WERI-Rb-1 (cell line): Measurements from ENCODE around the gene SLC9A8.
A peak's percentile ranks its signal among the peaks of the same experiment; 100 is the strongest.

Experiments used
- DNase-seq: peaks from one replicate; pipeline ENCODE4 v3.0.0-alpha.2; 2020
- H3K27ac ChIP-seq: fragments of 250-450 bp; sonication (Bioruptor Pico); 2 replicates; pipeline ENCODE4 v1.5.1; 2020; ENCODE audit warnings: mild to moderate bottlenecking, moderate library complexity
- H3K27me3 ChIP-seq: fragments of 250-450 bp; sonication (Bioruptor Pico); 2 replicates; pipeline ENCODE4 v1.5.1; 2021; ENCODE audit warnings: mild to moderate bottlenecking, low read depth, moderate library complexity; ENCODE audit not compliant: insufficient read depth, severe bottlenecking
- H3K36me3 ChIP-seq: fragments of 250-450 bp; sonication (Bioruptor Pico); 2 replicates; pipeline ENCODE4 v1.5.1; 2020; ENCODE audit warnings: mild to moderate bottlenecking, moderate library complexity
- H3K4me3 ChIP-seq: 2 replicates; pipeline ENCODE4 v1.5.1; 2011; ENCODE audit warnings: low read depth, mild to moderate bottlenecking, control low read depth, low read length
- H3K9me3 ChIP-seq: fragments of 250-450 bp; sonication (Bioruptor Pico); 2 replicates; pipeline ENCODE4 v1.5.1; 2021; ENCODE audit warnings: mild to moderate bottlenecking, moderate library complexity; ENCODE audit not compliant: severe bottlenecking
- CTCF ChIP-seq: IDR thresholded peaks from 2 replicates; pipeline ENCODE4 v1.5.1; 2011; ENCODE audit warnings: low read depth, mild to moderate bottlenecking, control low read depth, inconsistent platforms, low read length

The SLC9A8 gene

DNA sequence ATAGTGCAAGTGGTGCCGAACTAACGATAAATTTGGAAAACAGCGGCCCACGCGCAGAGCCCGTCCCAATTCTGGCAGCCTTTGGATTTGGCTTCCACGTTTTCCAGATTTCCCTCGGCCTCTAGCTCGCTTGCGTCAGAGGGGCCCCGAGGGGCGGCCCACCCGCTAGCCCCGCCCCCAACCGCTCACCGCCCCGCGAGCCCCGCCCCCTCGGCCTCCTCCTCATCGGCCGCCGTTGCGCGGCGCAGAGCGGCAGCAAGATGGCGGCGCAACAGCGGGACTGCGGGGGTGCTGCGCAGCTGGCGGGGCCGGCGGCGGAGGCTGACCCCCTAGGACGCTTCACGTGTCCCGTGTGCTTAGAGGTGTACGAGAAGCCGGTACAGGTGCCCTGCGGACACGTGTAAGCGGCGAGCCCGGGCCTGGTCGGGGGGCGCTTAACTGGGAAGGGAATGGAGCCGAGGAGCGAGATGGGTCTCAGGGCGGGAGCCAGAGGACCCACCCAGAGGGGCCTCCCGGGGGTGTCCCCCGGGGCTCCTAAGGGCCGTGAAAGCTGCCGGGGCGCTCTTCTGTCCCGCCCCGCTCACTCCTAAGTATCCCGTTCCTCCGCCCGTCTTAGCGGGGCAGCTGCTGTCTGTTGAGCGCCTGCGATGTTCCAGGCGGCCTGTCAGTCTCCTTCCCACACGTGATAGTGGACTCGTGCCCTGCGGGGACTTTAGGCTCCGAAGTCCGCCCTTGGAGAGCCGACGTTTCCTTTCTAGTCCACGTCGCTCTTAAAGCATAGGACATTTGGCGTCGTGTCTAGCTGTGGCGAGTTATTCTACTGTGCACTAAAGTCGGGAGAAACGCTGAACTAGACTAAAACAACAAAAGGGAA is 123.8 kb downstream of the SLC9A8 start, which contains the start of gene RNF114:
Gene RNF114, plus strand, starts transcription at position 245 of the 874 bp plus-strand sequence. Its CDS starts 16 bp downstream, at position 261.
- Histone ChIP-seq H3K4me3 (peak within 1 kb of the TSS; percentile 86), H3K36me3 (peaks cover 30% of the 10 kb centered on the region), H3K27ac (peak within 1 kb of the TSS; percentile 84), H3K9me3 (peaks cover 3% of the 10 kb centered on the region), H3K27me3 (no peaks in the 10 kb centered on the region)
- DNase-seq, result peak; percentile 86
- no peak for TF ChIP-seq CTCF

- peaks cover 39% of the 10 kb centered on the region for H3K36me3 ChIP-seq
- no peak for DNase-seq
- no peak for TF ChIP-seq CTCF
- no peaks in the 10 kb centered on the region for H3K27me3 ChIP-seq
- H3K4me3 ChIP-seq, result peak overlapping the region; percentile 86
- peaks cover 3% of the 10 kb centered on the region for H3K9me3 ChIP-seq
- peak overlapping the region; percentile 84 for H3K27ac ChIP-seq
Observed at GRCh38 chr20:49937027-49937929, 124.7 kb downstream of the SLC9A8 start.

DNA sequence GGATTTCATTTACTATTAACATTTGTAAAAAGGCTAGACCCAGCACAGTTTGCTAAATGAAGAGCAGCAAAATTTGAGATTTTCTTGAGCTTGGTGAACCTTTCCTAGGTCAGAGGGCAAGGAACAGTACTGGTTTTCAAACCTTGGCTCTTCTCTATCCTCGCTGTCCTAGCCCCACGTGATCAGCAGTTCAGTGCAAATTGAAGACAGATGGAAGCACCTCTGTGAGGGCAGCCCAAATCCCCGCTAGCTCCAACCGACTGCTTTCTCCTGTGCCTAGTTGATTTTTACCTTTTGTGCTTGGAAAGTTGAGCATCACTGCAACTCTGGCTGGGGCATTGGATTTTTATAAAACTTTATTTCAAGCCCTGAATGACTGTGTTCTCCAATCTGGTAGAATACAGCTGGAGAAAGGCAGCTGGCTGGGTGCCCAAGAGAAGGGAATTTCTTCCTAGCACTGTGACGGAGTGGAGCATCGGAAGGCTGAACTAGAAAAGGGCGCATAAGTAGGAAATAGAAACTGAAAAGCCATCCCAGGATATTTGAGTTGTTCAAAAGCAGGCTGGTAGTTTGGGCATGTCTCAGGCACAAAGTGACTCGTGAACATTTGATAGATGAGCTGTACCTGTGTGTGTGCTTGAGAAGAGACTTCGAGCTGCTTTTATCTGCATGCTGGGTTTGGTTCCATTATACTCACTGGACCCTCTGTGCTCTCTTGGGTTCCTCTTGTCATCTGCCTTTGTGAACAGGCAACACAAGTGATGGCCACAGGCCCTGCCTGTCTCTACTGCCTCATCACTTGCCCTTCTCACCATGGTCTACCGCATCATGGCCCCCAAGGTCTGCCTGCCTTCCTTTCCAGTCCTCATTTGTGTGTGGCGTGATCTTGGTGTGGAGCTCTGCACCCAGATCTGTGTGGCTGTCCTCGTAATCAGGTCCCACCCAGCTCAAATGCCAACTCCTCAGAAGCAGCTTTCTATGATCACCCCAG is 125.8 kb downstream of the SLC9A8 start:
- H3K4me3 ChIP-seq, result no peak overlapping the region; the same call in 1 of the 2 replicates
- H3K36me3 ChIP-seq, result peaks cover 49% of the 10 kb centered on the region
- peak; percentile 44 for DNase-seq
- H3K27me3 ChIP-seq, result no peaks in the 10 kb centered on the region
- peak overlapping the region; percentile 40 for H3K27ac ChIP-seq
- peaks cover 3% of the 10 kb centered on the region for H3K9me3 ChIP-seq
- no peak for TF ChIP-seq CTCF

GRCh38 chr20:49941456-49941855 is 128.8 kb downstream of the SLC9A8 start:
- no peak for TF ChIP-seq CTCF
- no peak for DNase-seq
- H3K36me3 ChIP-seq, result peaks cover 71% of the 10 kb centered on the region

More at GRCh38 chr20:49941456-49941855, 128.8 kb downstream of the SLC9A8 start:
- H3K9me3 ChIP-seq, result no peaks in the 10 kb centered on the region
- H3K27me3 ChIP-seq, result no peaks in the 10 kb centered on the region
- no peak overlapping the region for H3K27ac ChIP-seq
- no peak overlapping the region for H3K4me3 ChIP-seq
